Calu3 (cell line): Measurements from ENCODE around the gene ZNF407. TPM values are rescaled to one million over a fixed set of nuclear protein-coding genes. Genes with fewer than 3 reads are reported as not detected.

Source experiments
- BruUV-seq: library from RNA; stranded (reverse); fragments of 400-500 nt; replicated peaks from 2 replicates; lab custom pipeline; 2021; lab: Mats Ljungman, UMichigan
- CTCF ChIA-PET: fragments of 300-600 bp; sonication (Branson Sonifier 250); formaldehyde crosslinking; loops from one replicate; lab custom pipeline; 2022; ENCODE audit warnings: antibody characterized with exemption; lab: Charles Lee
- DNase-seq: peaks from one replicate; pipeline ENCODE4 v3.0.0; 2022
- H3K27ac Mint-ChIP-seq: one replicate; pipeline ENCODE4 v1.8.0; 2022; ENCODE audit warnings: mixed read lengths; ENCODE audit not compliant: unreplicated experiment
- H3K27me3 Mint-ChIP-seq: one replicate; pipeline ENCODE4 v1.8.0; 2022; ENCODE audit warnings: mixed read lengths; ENCODE audit not compliant: unreplicated experiment
- H3K36me3 Mint-ChIP-seq: one replicate; pipeline ENCODE4 v1.8.0; 2022; ENCODE audit warnings: mild to moderate bottlenecking, moderate library complexity, mixed read lengths; ENCODE audit not compliant: insufficient read depth, unreplicated experiment
- H3K4me1 Mint-ChIP-seq: one replicate; pipeline ENCODE4 v1.8.0; 2022; ENCODE audit warnings: mild to moderate bottlenecking, low read depth, mixed read lengths; ENCODE audit not compliant: unreplicated experiment
- H3K4me3 Mint-ChIP-seq: one replicate; pipeline ENCODE4 v1.8.0; 2022; ENCODE audit warnings: mild to moderate bottlenecking, low read depth, moderate library complexity, mixed read lengths; ENCODE audit not compliant: unreplicated experiment
- H3K9me3 Mint-ChIP-seq: one replicate; pipeline ENCODE4 v1.8.0; 2022; ENCODE audit warnings: low read depth, mixed read lengths; ENCODE audit not compliant: unreplicated experiment
- intact Hi-C: fragments of 100-400 bp; cut with micrococcal nuclease; formaldehyde crosslinking; loops from one replicate; pipeline ENCODE4 v1.10.0; 2022; ENCODE audit not compliant: unreplicated experiment
- total RNA-seq: library from RNA; stranded (reverse); gene quantifications from 2 replicates; pipeline ENCODE4 v1.2.3, GENCODE V29; 2022
- TF ChIP-seq, protein P1 (sequence below): fragments of 200-600 bp; IDR thresholded peaks from one replicate; pipeline ENCODE4 v1.8.0; 2022; ENCODE audit warnings: antibody characterized with exemption; ENCODE audit not compliant: unreplicated experiment

Gene ZNF407
- total RNA-seq, 1 experiment from 2014 or later: 17.4 TPM

DNA sequence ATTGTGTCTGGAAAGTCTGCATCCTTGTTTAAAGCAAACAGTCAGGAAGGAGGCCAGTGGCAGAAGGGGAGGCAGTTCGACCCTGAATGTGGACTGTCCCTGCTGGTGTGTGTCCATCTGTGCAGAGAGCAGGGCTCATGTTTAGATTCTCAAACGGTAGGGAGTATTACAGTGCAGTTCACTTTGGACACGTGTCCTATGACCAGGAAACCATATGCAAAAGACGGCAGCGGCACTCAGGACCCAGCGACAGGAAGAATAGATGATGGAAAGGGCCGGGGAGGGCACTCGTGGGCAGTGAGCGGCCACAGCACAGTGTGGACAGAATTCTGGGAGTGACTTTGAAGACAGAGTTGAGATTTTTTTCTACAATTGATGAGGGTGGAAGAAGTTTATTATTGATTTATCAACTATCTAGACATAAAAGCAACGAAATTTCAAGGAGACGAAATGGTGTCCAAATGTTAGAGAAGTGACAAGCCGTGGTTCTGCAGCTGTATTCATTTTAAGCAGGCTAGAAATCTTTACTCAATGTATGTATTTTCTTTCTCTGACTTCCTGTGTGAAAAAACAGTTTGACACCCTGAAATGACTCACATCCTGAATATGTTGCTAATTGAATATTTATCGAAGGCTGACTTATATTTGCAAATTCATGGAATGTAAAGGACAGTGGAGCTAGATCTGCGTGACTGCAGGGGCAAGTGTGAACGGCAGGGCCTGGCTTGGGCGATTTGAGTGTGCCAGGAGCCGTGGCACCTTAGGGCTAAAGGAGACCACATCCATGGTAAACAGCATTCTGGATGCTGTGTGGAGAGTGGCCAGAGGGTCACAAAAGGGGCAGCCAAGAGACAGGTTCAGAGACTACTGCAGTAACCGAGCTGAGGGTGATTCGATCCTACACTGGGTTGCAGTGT is 397.1 kb downstream of the ZNF407 start:
- CTCF ChIA-PET: no interaction called here
- no peaks in the 10 kb centered on the region for H3K9me3 Mint-ChIP-seq
- BruUV-seq: no TSS peak
- H3K4me1 Mint-ChIP-seq: peaks cover 17% of the 10 kb centered on the region
- TF ChIP-seq, protein P1, sequence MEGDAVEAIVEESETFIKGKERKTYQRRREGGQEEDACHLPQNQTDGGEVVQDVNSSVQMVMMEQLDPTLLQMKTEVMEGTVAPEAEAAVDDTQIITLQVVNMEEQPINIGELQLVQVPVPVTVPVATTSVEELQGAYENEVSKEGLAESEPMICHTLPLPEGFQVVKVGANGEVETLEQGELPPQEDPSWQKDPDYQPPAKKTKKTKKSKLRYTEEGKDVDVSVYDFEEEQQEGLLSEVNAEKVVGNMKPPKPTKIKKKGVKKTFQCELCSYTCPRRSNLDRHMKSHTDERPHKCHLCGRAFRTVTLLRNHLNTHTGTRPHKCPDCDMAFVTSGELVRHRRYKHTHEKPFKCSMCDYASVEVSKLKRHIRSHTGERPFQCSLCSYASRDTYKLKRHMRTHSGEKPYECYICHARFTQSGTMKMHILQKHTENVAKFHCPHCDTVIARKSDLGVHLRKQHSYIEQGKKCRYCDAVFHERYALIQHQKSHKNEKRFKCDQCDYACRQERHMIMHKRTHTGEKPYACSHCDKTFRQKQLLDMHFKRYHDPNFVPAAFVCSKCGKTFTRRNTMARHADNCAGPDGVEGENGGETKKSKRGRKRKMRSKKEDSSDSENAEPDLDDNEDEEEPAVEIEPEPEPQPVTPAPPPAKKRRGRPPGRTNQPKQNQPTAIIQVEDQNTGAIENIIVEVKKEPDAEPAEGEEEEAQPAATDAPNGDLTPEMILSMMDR: no peak
- peak overlapping the region; percentile 55 for H3K4me3 Mint-ChIP-seq
- H3K27me3 Mint-ChIP-seq: no peaks in the 10 kb centered on the region
- intact Hi-C loops: no loop called here
- DNase-seq: peak; percentile 37
- H3K27ac Mint-ChIP-seq: peak overlapping the region; percentile 75
- H3K36me3 Mint-ChIP-seq: no peaks in the 10 kb centered on the region

DNA sequence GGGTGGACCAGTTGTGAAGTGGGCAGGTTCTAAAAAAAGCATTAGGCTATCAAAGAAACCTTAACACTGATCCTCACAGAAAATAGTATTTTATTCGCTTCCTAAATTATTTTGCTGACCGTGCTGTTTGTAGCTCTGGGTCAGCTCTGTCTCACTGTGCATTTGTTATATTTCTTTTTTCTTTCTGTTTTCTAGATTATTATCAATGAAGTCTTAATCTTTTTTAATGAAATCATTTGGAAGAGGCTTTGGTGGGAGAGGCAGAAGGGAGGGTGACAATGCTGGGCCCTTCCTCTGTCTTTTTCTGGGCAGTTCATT is 397.7 kb downstream of the ZNF407 start:
- peaks cover 17% of the 10 kb centered on the region for H3K4me1 Mint-ChIP-seq
- H3K27ac Mint-ChIP-seq: peak overlapping the region; percentile 75
- TF ChIP-seq, protein P1: no peak
- CTCF ChIA-PET: no interaction called here
- intact Hi-C loops: no loop called here
- H3K9me3 Mint-ChIP-seq: no peaks in the 10 kb centered on the region
- no peaks in the 10 kb centered on the region for H3K36me3 Mint-ChIP-seq
- BruUV-seq: no TSS peak
- H3K4me3 Mint-ChIP-seq: peak overlapping the region; percentile 55
- no peaks in the 10 kb centered on the region for H3K27me3 Mint-ChIP-seq
- no peak for DNase-seq

DNA sequence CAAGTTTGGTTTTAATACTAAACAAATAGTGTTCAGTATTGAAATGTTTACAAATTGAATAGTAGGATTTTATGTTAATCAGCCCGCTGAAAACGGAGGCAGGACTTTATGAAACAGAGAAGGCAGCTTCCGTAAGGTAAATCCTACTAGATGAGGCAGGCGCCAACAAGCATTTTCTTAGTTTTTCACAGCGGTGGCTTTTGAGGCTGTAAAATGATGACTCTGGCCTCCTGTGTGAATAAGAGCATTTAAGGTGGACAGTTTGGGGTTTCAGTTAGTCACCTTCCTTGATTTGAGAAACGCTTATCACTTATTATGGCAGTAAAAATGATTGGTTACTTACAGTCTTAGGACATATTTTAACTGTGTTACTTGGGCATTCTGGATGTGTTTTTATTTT is 398.4 kb downstream of the ZNF407 start:
- H3K27me3 Mint-ChIP-seq: no peaks in the 10 kb centered on the region
- no peak overlapping the region for H3K27ac Mint-ChIP-seq
- TF ChIP-seq, protein P1: no peak
- intact Hi-C loops: no loop called here
- peaks cover 17% of the 10 kb centered on the region for H3K4me1 Mint-ChIP-seq
- CTCF ChIA-PET: no interaction called here
- no peak overlapping the region for H3K4me3 Mint-ChIP-seq
- no TSS peak for BruUV-seq
- H3K36me3 Mint-ChIP-seq: no peaks in the 10 kb centered on the region
- H3K9me3 Mint-ChIP-seq: no peaks in the 10 kb centered on the region
- no peak for DNase-seq

DNA sequence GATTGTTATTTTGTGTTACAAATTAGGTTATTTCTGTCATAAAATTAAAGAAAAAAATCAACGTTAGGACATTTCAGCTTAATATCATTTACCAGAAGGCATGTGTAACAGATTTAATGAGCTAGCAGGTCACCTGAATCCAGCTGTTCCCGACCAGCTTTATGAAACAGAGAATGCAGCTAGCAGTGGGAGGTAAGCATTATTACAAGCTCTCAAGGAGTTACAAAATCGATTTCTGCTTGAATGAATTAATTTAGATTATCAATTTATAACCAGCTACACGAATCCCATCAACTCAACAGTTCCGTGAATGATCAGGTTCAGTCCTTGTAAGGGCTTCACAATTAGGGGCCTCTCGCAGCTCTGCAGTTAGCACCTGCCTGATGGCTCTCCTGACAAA is 399.3 kb downstream of the ZNF407 start:
- no peak for DNase-seq
- Mint-ChIP-seq H3K36me3 (no peaks in the 10 kb centered on the region), H3K27ac (no peak overlapping the region), H3K9me3 (no peaks in the 10 kb centered on the region), H3K27me3 (no peaks in the 10 kb centered on the region), H3K4me3 (no peak overlapping the region), H3K4me1 (peaks cover 17% of the 10 kb centered on the region)
- intact Hi-C loops: no loop called here
- CTCF ChIA-PET: no interaction called here
- no TSS peak for BruUV-seq
- TF ChIP-seq, protein P1: no peak
